Left ventricle myocardium inferior (tissue), 1 donor: ENCODE results near the gene ALDH2. TPM values are rescaled to one million over a fixed set of nuclear protein-coding genes. Genes with fewer than 3 reads are reported as not detected.

ENCODE experiments used
- DNase-seq: peaks from one replicate; pipeline ENCODE4 v3.0.0-alpha.2; 2020
- H3K27ac ChIP-seq: fragments of 200-600 bp; replicated peaks from 2 replicates; pipeline ENCODE4 v1.8.0; 2021
- H3K27me3 ChIP-seq: fragments of 200-600 bp; 2 replicates; pipeline ENCODE4 v1.8.0; 2021; ENCODE audit warnings: low read depth
- H3K36me3 ChIP-seq: fragments of 200-600 bp; 2 replicates; pipeline ENCODE4 v1.8.0; 2021
- H3K4me1 ChIP-seq: fragments of 200-600 bp; 2 replicates; pipeline ENCODE4 v1.8.0; 2021
- H3K4me3 ChIP-seq: fragments of 200-600 bp; 2 replicates; pipeline ENCODE4 v1.8.0; 2021; ENCODE audit warnings: mild to moderate bottlenecking, moderate library complexity
- H3K9me3 ChIP-seq: fragments of 200-600 bp; replicated peaks from 2 replicates; pipeline ENCODE4 v1.8.0; 2021
- CTCF ChIP-seq: fragments of 200-600 bp; IDR thresholded peaks from 2 replicates; pipeline ENCODE4 v1.8.0; 2021; ENCODE audit warnings: antibody characterized with exemption, mild to moderate bottlenecking, borderline replicate concordance
- intact Hi-C: fragments of 100-400 bp; cut with micrococcal nuclease; formaldehyde crosslinking; loops from one replicate; pipeline ENCODE4 v1.11.0; 2022
- total RNA-seq: library from RNA; stranded (reverse); fragmentation: NEBNext Ultra II Directional; extraction: Animal tissue kit (Norgen Biotek cat#: 25700); gene quantifications from one replicate; pipeline ENCODE4 v1.2.1, GENCODE V29; 2021
- donor health status: DM: no; HTN: yes; CAD: no; lungs with severe emphysema.

ALDH2 gene
- total RNA-seq, 1 donor from 2014 or later, result 381 TPM

GRCh38 chr12:111792155-111792855 lies 25.6 kb downstream of the ALDH2 start:
- DNase-seq, result peak; percentile 55
- Histone ChIP-seq H3K36me3 (peaks cover 79% of the 10 kb centered on the region), H3K9me3 (no peaks in the 10 kb centered on the region), H3K27ac (peak overlapping the region; percentile 76), H3K4me3 (no peak overlapping the region), H3K4me1 (peaks cover 25% of the 10 kb centered on the region), H3K27me3 (no peaks in the 10 kb centered on the region)
- no peak for TF ChIP-seq CTCF
- intact Hi-C loops, result no loop called here

DNA sequence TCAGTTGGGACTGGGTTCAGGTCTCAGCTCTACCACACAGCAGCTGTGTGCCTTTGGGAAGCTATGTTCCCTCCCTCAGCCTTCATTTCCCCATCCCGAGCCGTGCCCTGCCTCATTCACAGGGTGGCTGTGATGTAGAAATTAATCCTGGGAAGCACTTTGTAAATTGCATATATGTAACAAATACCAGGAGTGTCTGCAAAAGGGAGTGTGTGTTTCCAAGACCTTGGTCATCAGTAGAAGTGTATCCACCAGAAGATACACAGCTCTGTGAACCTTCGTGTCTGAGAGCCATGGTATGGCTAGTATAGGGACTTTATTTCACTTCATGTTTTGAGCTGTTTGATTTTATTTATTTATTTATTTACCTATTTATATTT lies 26.1 kb downstream of the ALDH2 start:
- Histone ChIP-seq H3K9me3 (no peaks in the 10 kb centered on the region), H3K36me3 (peaks cover 79% of the 10 kb centered on the region), H3K4me1 (peaks cover 22% of the 10 kb centered on the region), H3K27ac (peak overlapping the region; percentile 76), H3K4me3 (no peak overlapping the region), H3K27me3 (no peaks in the 10 kb centered on the region)
- intact Hi-C loops, result no loop called here
- no peak for TF ChIP-seq CTCF
- no peak for DNase-seq

- Histone ChIP-seq H3K9me3 (no peaks in the 10 kb centered on the region), H3K27ac (peak overlapping the region; percentile 55), H3K4me3 (no peak overlapping the region), H3K4me1 (no peaks in the 10 kb centered on the region), H3K36me3 (peaks cover 98% of the 10 kb centered on the region), H3K27me3 (no peaks in the 10 kb centered on the region)
- intact Hi-C loops, result no loop called here
- no peak for TF ChIP-seq CTCF
- DNase-seq, result no peak
Observed at GRCh38 chr12:111798182-111798581, 31.4 kb downstream of the ALDH2 start.

DNA sequence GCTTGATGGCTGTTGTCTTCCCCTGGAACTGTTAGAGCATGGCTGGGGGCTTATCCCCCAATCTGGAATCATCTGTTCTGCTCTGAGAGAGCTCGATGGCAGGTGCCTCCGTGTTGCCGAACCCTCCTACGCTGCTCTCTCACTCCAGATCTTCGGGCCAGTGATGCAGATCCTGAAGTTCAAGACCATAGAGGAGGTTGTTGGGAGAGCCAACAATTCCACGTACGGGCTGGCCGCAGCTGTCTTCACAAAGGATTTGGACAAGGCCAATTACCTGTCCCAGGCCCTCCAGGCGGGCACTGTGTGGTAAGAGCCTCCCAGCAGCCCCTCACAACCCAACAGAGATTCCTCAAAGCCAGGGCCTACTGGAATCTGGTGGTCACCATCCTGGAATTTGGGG lies 33.0 kb downstream of the ALDH2 start:
- H3K4me1 ChIP-seq, result no peaks in the 10 kb centered on the region

DNA sequence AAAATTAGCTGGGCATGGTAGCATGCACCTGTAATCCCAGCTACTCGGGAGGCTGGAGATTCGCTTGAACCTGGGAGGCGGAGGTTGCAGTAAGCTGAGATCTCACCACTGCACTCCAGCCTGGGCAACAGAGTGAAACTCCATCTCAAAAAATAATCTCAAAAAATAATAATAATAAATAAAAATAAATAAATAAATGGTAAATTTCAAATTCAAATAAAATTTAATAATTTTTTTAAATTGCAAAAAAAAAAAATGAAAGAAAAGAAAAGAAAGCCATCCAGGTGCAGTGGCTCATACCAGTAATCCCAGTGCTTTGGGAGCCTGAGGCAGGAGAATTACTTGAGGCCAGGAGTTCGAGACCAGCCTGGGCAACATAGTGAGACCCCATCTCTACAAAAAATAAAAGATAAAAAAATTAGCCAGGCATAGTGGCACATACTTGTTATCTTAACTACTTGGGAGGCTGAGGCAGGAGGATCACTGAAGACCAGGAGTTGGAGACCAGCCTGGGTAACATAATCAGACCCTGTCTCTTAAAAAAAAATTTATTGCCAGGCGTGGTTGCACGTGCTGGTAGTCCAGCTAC lies 36.4 kb downstream of the ALDH2 start:
- intact Hi-C loops, result no loop called here

More for the DNA sequence above, 33.0 kb downstream of the ALDH2 start:
- Histone ChIP-seq H3K27ac (no peak overlapping the region), H3K9me3 (no peaks in the 10 kb centered on the region), H3K27me3 (no peaks in the 10 kb centered on the region), H3K36me3 (peaks cover 99% of the 10 kb centered on the region), H3K4me3 (no peak overlapping the region)
- intact Hi-C loops, result no loop called here
- TF ChIP-seq CTCF, result no peak
- no peak for DNase-seq

More for the DNA sequence above, 36.4 kb downstream of the ALDH2 start:
- Histone ChIP-seq H3K27ac (no peak overlapping the region), H3K4me1 (no peaks in the 10 kb centered on the region), H3K36me3 (peaks cover 99% of the 10 kb centered on the region), H3K27me3 (no peaks in the 10 kb centered on the region), H3K9me3 (no peaks in the 10 kb centered on the region), H3K4me3 (no peak overlapping the region)
- no peak for TF ChIP-seq CTCF
- DNase-seq, result no peak
